GOT3 (cell line): ENCODE results near the gene SH3RF3.

Experiments
- DNase-seq: peaks from one replicate; lab custom pipeline; 2025; ENCODE audit warnings: mixed read lengths; lab: John Stamatoyannopoulos, UW

Gene SH3RF3

GRCh38 chr2:109306190-109306589, 177.2 kb downstream of the SH3RF3 start:
- DNase-seq = no peak

GRCh38 chr2:109311771-109312170, 182.8 kb downstream of the SH3RF3 start:
- DNase-seq = no peak

- no peak for DNase-seq
These were observed 183.9 kb downstream of the SH3RF3 start for GRCh38 chr2:109312902-109313301.

- no peak for DNase-seq
These were observed 184.3 kb downstream of the SH3RF3 start for GRCh38 chr2:109313343-109313742.

GRCh38 chr2:109316091-109316490, 187.1 kb downstream of the SH3RF3 start:
- DNase-seq = no peak

- DNase-seq = no peak
These were observed 188.6 kb downstream of the SH3RF3 start for GRCh38 chr2:109317471-109318095.

- peak; percentile 41 for DNase-seq
These were observed 189.3 kb downstream of the SH3RF3 start for GRCh38 chr2:109318150-109318948.

GRCh38 chr2:109318949-109319342, 189.9 kb downstream of the SH3RF3 start:
- no peak for DNase-seq

GRCh38 chr2:109320195-109320922, 191.4 kb downstream of the SH3RF3 start:
- DNase-seq = no peak

- no peak for DNase-seq
These were observed 192.6 kb downstream of the SH3RF3 start for GRCh38 chr2:109321570-109321969.

GRCh38 chr2:109322111-109322510, 193.1 kb downstream of the SH3RF3 start:
- DNase-seq = peak; percentile 23

GRCh38 chr2:109322641-109323040, 193.6 kb downstream of the SH3RF3 start:
- DNase-seq = no peak

GRCh38 chr2:109324861-109325260, 195.9 kb downstream of the SH3RF3 start:
- DNase-seq = peak; percentile 16

GRCh38 chr2:109325570-109325969, 196.6 kb downstream of the SH3RF3 start:
- DNase-seq = no peak

- no peak for DNase-seq
These were observed 197.3 kb downstream of the SH3RF3 start for GRCh38 chr2:109326306-109326705.

GRCh38 chr2:109330056-109330455, 201.1 kb downstream of the SH3RF3 start:
- DNase-seq = no peak

GRCh38 chr2:109331081-109331480, 202.1 kb downstream of the SH3RF3 start:
- no peak for DNase-seq

GRCh38 chr2:109331896-109332848, 203.2 kb downstream of the SH3RF3 start:
- peak; percentile 32 for DNase-seq

- no peak for DNase-seq
These were observed 203.9 kb downstream of the SH3RF3 start for GRCh38 chr2:109332880-109333279.

- DNase-seq = no peak
These were observed 204.6 kb downstream of the SH3RF3 start for GRCh38 chr2:109333414-109334210.

GRCh38 chr2:109335631-109336176, 206.7 kb downstream of the SH3RF3 start:
- DNase-seq = no peak
